Activated T-cell treated with anti-CD3 and anti-CD28 coated beads, Interleukin-2, amount 50 U/mL, for 48 hours (primary cell): ENCODE results near the gene CRY1.

Source experiments
- DNase-seq, 2 experiments: peaks; one replicate each; pipeline ENCODE4 v3.0.0-alpha.2; 2020

CRY1 gene

DNA sequence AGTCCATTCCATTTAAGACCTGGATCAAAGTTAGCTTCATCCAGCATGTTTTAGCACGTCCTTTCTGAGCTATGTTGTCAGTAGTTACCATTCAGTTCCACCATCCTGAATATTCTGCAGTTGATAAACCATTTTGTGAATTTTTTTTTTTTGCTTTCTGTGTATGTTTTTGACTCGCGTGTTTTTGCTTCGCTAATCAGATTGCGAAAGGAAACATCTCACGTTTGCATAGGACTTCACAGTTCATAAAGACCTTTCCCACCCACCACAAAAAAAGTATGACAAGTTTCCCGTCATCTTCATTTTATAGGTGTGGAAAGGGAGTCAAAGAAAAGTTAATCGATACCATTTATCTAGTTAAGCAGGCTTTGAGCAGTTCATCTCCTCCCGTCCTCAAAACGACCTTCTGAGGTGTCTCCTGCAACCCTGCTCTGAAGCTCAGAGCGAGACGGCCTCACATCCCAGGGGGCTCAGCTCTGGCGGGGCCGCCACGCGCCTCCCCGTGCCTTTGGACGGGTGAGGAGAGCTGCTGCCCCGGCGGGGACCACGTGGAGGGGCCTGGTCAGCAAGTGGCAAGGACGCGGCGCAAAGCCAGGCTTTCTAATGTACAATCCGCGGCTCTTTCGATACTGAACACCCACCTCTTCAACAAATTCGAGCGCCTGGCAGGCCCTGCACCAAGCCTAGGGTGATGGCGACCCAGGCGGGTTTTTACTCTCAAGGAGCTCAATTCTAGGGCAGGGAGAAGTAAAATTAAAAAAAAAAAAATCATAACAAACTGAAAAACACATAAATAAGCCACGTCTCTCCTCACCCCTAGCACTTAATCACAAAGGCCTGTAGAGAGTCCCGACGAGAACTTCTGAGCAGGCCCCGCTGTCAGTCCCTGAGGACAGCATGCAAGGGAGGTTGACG lies 138.6 kb downstream of the CRY1 start:
- peak in 1 of 2 experiments; percentile 35 for DNase-seq

DNA sequence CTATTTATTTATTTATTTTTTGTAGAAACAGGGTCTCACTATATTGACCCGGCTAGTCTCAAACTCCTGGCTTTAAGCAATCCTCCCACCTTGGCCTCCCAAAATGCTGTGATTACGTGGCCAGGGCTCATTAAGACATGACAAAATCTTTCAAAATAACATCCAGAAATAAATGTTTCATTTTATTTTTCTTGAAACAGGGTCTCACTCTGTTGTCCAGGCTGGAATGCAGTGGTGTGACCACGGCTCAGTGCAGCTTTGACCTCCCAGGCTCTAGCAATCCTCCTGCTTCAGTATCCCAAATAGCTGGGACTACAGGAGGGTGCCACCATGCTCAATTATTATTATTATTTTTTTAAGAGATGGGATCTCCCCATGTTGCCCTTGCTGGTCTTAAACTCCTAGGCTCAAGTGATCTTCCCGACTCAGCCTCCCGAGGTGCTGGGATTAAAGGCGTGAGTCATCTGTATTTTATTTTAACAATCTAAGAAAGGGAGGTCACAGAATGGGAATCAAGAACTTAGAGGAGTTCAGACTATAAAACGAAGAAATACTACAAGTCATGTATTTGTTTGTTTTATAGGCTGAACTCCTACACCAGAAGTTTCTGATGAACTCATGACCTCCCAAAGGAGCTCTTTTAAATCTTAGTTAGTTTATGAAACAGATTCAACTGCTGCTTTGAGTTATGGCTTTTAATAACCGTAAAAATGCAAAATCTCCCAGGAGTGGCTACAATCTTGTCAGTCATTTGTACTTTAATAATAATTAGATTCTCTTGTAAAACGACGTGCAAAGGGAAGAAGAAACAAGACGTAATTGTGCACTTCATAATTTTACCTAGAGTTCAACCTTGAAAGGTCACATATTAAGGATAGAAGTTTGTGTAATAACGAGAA lies 139.7 kb downstream of the CRY1 start:
- DNase-seq = no peak

DNA sequence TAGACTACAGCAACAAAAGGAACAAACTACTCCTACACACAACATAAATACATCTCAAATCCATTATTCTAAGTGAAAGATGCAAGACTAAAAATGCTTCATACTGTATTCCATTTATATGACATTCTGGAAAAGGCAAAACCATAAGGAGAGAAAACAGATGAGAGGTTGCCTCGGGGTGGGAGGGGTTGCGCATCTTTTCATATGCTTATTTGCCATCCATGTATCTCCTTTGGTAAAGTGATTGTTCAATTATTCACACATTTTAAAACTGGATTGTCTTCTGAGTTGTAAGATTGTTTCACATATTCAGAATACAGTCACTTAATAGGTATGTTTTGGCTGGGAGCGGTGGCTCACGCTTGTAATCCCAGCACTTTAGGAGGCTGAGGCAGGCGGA lies 142.8 kb downstream of the CRY1 start:
- no peak for DNase-seq

DNA sequence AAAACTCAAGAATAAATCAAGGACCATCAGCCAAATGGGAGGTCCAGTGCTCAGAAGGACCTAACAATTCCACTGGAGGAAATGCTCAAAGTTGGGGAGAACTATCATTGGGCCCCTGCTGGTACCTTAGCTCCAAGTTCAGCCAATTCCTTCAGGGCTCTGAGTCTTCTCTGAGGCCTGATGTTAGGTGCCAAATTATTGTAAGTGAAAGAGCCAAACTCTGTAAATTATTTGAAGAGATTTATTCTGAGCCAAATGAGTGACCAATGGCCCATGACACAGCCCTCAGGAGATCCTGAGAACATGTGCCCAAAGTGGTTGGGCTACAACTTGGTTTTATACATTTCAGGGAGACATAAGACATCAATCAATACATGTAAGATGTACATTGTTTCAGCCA lies 145.9 kb downstream of the CRY1 start:
- no peak for DNase-seq

DNA sequence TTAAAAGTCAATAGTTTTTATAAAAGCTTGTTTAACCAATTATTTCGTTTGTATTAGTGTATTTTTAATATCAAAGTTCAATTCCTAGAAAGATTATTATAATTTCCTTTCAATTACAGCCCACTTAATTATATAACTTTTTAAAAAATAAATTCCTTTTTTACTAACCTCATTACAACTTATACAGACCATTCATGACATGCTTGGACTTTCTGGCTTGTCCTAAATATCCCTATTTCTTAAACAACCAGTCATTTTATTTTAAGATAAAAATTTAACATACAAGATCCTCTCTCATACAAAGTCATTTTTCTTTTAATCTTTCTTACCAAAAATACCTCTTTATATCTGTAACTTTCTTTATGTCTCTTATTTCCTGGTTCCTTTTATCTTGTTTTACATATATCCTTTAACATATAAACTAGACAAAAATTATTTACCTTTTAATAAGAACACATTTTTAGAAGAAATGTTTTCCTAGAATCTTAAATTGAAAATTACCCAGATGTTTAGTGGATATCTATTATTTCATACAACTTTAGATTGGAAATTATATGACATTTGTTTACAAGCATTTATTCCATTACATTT lies 148.0 kb downstream of the CRY1 start:
- no peak for DNase-seq

DNA sequence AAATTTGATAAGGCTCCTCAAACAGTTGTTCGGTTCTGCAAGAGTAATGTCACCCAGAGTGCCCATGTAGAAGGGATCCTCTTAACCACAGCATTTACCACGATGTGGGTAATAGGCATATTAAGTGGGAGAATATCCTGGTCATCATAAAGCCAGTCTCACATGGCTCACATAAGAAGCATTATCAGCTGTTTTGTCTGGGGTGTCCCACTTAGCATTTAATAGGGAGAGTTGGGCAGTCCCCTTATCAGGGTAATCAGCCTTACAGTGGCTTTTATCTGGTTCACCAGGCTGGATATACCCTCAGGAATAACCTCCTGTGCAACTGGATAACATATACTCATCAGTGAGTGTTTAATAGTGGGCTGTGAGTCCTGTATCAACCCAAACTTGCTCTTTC lies 150.6 kb downstream of the CRY1 start:
- no peak for DNase-seq

DNA sequence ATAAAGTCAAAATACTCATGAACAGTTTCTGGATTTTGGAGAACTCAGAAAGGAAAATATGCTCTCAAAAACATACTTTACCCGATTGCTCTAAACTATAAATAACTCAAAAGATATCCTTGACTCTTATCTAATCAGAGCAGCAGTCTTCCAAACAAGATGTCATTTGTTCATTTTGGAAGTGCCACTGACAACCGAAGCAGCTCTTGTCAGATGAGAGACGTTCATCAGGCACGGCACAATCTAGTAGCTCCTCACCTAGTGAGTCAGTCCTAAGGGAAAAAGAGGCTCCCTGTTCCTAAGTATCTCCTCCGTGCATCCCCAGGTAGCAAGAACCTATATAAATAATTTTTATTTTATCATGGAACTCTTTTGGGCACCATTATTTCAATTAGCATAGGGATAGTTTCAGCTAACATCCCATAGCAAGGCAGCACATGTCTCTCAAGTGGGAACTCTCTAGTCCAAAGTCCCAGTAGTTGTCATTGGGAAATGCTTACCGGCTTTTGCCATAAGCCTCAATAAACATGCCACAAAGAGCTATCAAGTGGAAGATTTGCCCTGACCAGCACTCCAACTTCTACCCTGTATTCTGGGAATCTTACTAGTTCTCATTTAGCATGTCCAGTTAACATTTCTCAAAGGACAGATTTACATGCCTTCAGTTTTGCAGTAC lies 151.7 kb downstream of the CRY1 start:
- DNase-seq = no peak
